Neural cell (in vitro differentiated cells): Measurements from ENCODE around the gene EEF1AKMT4. TPM values are rescaled to one million over a fixed set of nuclear protein-coding genes. Genes with fewer than 3 reads are reported as not detected.

ENCODE experiments used
- H2AFZ ChIP-seq: fragments of 200-600, 300-800 bp; sonication (generic), shearing (Covaris generic); 2 replicates; pipeline ENCODE4 v1.6.0; 2014; ENCODE audit warnings: low read depth, mild to moderate bottlenecking, antibody characterized with exemption, low read length, moderate library complexity
- H3F3A ChIP-seq: fragments of 200-600 bp; shearing (Covaris generic); 2 replicates; pipeline ENCODE4 v1.6.1; 2016; ENCODE audit warnings: mild to moderate bottlenecking, moderate library complexity, mixed read lengths, antibody characterized with exemption, low read length; ENCODE audit not compliant: insufficient read depth, poor library complexity, severe bottlenecking
- H3K27ac ChIP-seq: fragments of 200-600, 300-800 bp; sonication (generic), shearing (Covaris generic); 2 replicates; pipeline ENCODE4 v1.5.1; 2014; ENCODE audit warnings: mild to moderate bottlenecking, low read length, moderate library complexity
- H3K27me3 ChIP-seq: fragments of 300-800, 200-600 bp; sonication (generic), shearing (Covaris generic); 2 replicates; pipeline ENCODE4 v1.6.0; 2014; ENCODE audit warnings: mild to moderate bottlenecking, low read depth, low read length, moderate library complexity; ENCODE audit not compliant: insufficient read depth
- H3K36me3 ChIP-seq: fragments of 300-800, 200-600 bp; sonication (generic), shearing (Covaris generic); 2 replicates; pipeline ENCODE4 v1.5.1; 2014; ENCODE audit warnings: mild to moderate bottlenecking, antibody characterized with exemption, low read length, moderate library complexity; ENCODE audit not compliant: insufficient read depth
- H3K4me2 ChIP-seq: fragments of 300-800, 200-600 bp; sonication (generic), shearing (Covaris generic); 2 replicates; pipeline ENCODE4 v1.6.0; 2014; ENCODE audit warnings: mild to moderate bottlenecking, low read length
- H3K4me3 ChIP-seq: fragments of 300-800, 200-600 bp; sonication (generic), shearing (Covaris generic); 2 replicates; pipeline ENCODE4 v1.5.1; 2014; ENCODE audit warnings: mild to moderate bottlenecking, low read length, moderate library complexity
- H3K79me2 ChIP-seq: fragments of 200-600 bp; shearing (Covaris generic); replicated peaks from 2 replicates; pipeline ENCODE4 v1.6.0; 2014; ENCODE audit warnings: mild to moderate bottlenecking, low read length, moderate library complexity; ENCODE audit not compliant: insufficient read depth
- H3K9ac ChIP-seq: fragments of 300-800, 200-600 bp; sonication (generic), shearing (Covaris generic); 2 replicates; pipeline ENCODE4 v1.6.1; 2016; ENCODE audit warnings: mild to moderate bottlenecking, low read length, mixed read lengths
- H3K9me2 ChIP-seq: fragments of 200-600 bp; shearing (Covaris generic); 2 replicates; pipeline ENCODE4 v1.6.1; 2016; ENCODE audit warnings: mild to moderate bottlenecking, low read length, mixed read lengths; ENCODE audit not compliant: insufficient read depth
- H3K9me3 ChIP-seq: fragments of 200-600, 300-800 bp; sonication (generic), shearing (Covaris generic); 2 replicates; pipeline ENCODE4 v1.6.1; 2016; ENCODE audit warnings: mild to moderate bottlenecking, mixed run types, low read length, moderate library complexity, mixed read lengths
- H4K20me1 ChIP-seq: fragments of 200-600 bp; shearing (Covaris generic); 2 replicates; pipeline ENCODE4 v1.6.1; 2016; ENCODE audit warnings: mild to moderate bottlenecking, mixed run types; ENCODE audit not compliant: insufficient read depth
- EP300 ChIP-seq: fragments of 450-650 bp; conservative IDR thresholded peaks from 2 replicates; pipeline ENCODE4 v1.6.1; 2014; ENCODE audit warnings: antibody characterized with exemption, mild to moderate bottlenecking, moderate library complexity; ENCODE audit not compliant: poor library complexity, severe bottlenecking
- EZH2 ChIP-seq: fragments of 200-600, 300-800 bp; shearing (Covaris generic), sonication (generic); IDR thresholded peaks from 2 replicates; pipeline ENCODE4 v1.6.1; 2014; ENCODE audit warnings: antibody characterized with exemption, low read length, borderline replicate concordance, mild to moderate bottlenecking; ENCODE audit not compliant: insufficient read depth, poor library complexity, severe bottlenecking
- MXI1 ChIP-seq: fragments of 450-650 bp; conservative IDR thresholded peaks from 2 replicates; pipeline ENCODE4 v1.6.1; 2014; ENCODE audit warnings: antibody characterized with exemption, mild to moderate bottlenecking; ENCODE audit not compliant: poor library complexity, severe bottlenecking
- POLR2AphosphoS5 ChIP-seq: IDR thresholded peaks from 2 replicates; pipeline ENCODE4 v1.6.1; 2012
- RAD21 ChIP-seq: fragments of 450-650 bp; conservative IDR thresholded peaks from 2 replicates; pipeline ENCODE4 v1.6.1; 2014; ENCODE audit warnings: antibody characterized with exemption, mild to moderate bottlenecking, moderate library complexity
- SMC3 ChIP-seq: fragments of 450-650 bp; conservative IDR thresholded peaks from 2 replicates; pipeline ENCODE4 v1.6.1; 2014; ENCODE audit warnings: antibody characterized with exemption, mild to moderate bottlenecking, moderate library complexity; ENCODE audit not compliant: poor library complexity
- TAF1 ChIP-seq: IDR thresholded peaks from 2 replicates; pipeline ENCODE4 v1.6.1; 2012; ENCODE audit warnings: low read depth
- polyA plus RNA-seq: library from polyadenylated mRNA; depleted of rRNA; stranded (reverse); fragments of >200 nt; gene quantifications from 2 replicates; pipeline ENCODE4 v1.2.3, GENCODE V29; 2014
- TF ChIP-seq, protein P1 (sequence below): IDR thresholded peaks from 2 replicates; pipeline ENCODE4 v1.6.1; 2012; ENCODE audit warnings: borderline replicate concordance
- TF ChIP-seq, protein P2 (sequence below): fragments of 450-650 bp; IDR thresholded peaks from 2 replicates; pipeline ENCODE4 v1.5.1; 2014; ENCODE audit warnings: antibody characterized with exemption, mild to moderate bottlenecking, moderate library complexity; ENCODE audit not compliant: poor library complexity, severe bottlenecking

EEF1AKMT4 gene
- polyA plus RNA-seq, 1 donor from 2014 or later, result 1.6 TPM

DNA sequence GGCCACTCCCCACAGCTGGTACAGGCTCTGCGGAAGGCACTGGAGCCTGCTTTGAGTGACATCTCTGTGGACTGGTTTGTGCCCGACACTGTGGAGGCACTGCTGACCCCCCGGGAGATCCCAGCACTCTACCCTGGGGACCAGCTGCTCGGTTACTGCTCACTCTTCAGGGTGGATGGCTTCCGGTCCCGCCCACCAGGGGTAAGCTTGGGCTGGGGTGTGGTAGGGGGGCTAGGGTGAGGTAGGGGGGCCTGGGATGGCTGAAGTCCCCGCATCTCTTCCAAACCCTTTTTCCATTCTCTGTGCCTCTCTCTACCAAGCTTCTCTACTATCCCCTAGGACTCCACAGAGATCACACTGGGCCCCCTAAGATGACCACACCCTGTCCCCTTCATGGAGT is 12.3 kb upstream of the EEF1AKMT4 start:
- H2AFZ ChIP-seq, result no peak overlapping the region

DNA sequence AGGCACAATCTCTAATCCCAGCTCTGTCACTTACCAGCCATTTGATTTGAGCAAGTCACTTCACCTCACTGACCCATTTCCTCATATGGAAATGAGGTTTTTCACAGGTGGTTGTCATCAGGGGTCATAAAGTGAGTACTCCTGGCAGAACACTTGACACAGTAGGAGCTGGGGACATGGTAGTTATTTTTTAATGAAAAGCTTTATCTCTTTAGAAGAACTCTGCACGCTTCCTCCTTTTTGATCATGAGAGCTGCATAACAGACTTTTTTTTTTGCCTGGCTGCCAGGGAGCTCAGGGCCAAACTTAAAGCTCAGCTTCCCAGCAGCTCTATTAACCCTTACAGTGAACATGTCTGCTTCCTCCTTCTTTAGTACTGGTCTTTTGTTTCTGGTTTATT is 11.7 kb upstream of the EEF1AKMT4 start:
- no peak overlapping the region for H3K27ac ChIP-seq
- no peaks in the 10 kb centered on the region for H4K20me1 ChIP-seq
- H3K9me3 ChIP-seq, result no peaks in the 10 kb centered on the region
- no peak for TF ChIP-seq TAF1
- TF ChIP-seq, protein P1, sequence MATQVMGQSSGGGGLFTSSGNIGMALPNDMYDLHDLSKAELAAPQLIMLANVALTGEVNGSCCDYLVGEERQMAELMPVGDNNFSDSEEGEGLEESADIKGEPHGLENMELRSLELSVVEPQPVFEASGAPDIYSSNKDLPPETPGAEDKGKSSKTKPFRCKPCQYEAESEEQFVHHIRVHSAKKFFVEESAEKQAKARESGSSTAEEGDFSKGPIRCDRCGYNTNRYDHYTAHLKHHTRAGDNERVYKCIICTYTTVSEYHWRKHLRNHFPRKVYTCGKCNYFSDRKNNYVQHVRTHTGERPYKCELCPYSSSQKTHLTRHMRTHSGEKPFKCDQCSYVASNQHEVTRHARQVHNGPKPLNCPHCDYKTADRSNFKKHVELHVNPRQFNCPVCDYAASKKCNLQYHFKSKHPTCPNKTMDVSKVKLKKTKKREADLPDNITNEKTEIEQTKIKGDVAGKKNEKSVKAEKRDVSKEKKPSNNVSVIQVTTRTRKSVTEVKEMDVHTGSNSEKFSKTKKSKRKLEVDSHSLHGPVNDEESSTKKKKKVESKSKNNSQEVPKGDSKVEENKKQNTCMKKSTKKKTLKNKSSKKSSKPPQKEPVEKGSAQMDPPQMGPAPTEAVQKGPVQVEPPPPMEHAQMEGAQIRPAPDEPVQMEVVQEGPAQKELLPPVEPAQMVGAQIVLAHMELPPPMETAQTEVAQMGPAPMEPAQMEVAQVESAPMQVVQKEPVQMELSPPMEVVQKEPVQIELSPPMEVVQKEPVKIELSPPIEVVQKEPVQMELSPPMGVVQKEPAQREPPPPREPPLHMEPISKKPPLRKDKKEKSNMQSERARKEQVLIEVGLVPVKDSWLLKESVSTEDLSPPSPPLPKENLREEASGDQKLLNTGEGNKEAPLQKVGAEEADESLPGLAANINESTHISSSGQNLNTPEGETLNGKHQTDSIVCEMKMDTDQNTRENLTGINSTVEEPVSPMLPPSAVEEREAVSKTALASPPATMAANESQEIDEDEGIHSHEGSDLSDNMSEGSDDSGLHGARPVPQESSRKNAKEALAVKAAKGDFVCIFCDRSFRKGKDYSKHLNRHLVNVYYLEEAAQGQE, result no peak
- TF ChIP-seq EZH2, result no peak
- TF ChIP-seq, protein P2, sequence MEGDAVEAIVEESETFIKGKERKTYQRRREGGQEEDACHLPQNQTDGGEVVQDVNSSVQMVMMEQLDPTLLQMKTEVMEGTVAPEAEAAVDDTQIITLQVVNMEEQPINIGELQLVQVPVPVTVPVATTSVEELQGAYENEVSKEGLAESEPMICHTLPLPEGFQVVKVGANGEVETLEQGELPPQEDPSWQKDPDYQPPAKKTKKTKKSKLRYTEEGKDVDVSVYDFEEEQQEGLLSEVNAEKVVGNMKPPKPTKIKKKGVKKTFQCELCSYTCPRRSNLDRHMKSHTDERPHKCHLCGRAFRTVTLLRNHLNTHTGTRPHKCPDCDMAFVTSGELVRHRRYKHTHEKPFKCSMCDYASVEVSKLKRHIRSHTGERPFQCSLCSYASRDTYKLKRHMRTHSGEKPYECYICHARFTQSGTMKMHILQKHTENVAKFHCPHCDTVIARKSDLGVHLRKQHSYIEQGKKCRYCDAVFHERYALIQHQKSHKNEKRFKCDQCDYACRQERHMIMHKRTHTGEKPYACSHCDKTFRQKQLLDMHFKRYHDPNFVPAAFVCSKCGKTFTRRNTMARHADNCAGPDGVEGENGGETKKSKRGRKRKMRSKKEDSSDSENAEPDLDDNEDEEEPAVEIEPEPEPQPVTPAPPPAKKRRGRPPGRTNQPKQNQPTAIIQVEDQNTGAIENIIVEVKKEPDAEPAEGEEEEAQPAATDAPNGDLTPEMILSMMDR, result no peak
- no peak for TF ChIP-seq SMC3
- no peak overlapping the region for H2AFZ ChIP-seq
- H3K36me3 ChIP-seq, result no peaks in the 10 kb centered on the region
- no peaks in the 10 kb centered on the region for H3K9me2 ChIP-seq
- H3F3A ChIP-seq, result no peaks in the 10 kb centered on the region
- H3K9ac ChIP-seq, result no peak overlapping the region
- no peaks in the 10 kb centered on the region for H3K79me2 ChIP-seq
- H3K27me3 ChIP-seq, result peaks cover 13% of the 10 kb centered on the region
- no peak overlapping the region for H3K4me3 ChIP-seq
- no peak overlapping the region for H3K4me2 ChIP-seq

More for the DNA sequence above, 12.3 kb upstream of the EEF1AKMT4 start:
- Histone ChIP-seq H3K4me2 (no peak overlapping the region), H3K36me3 (no peaks in the 10 kb centered on the region), H3K27ac (no peak overlapping the region), H3K9ac (no peak overlapping the region), H3K9me2 (no peaks in the 10 kb centered on the region), H3K4me3 (no peak overlapping the region), H3K9me3 (no peaks in the 10 kb centered on the region), H3F3A (no peaks in the 10 kb centered on the region), H3K79me2 (no peaks in the 10 kb centered on the region), H4K20me1 (no peaks in the 10 kb centered on the region), H3K27me3 (peaks cover 19% of the 10 kb centered on the region)
- no peak for TF ChIP-seq EP300
- no peak for TF ChIP-seq EZH2
- TF ChIP-seq, protein P1, result no peak
- TF ChIP-seq RAD21, result no peak
- TF ChIP-seq, protein P2, result no peak
- TF ChIP-seq TAF1, result no peak
- no peak for TF ChIP-seq SMC3
- no peak for TF ChIP-seq POLR2AphosphoS5
- TF ChIP-seq MXI1, result no peak
